IMR-90 (cell line): Measurements from ENCODE around the gene CFD. TPM values are rescaled to one million over a fixed set of nuclear protein-coding genes. Genes with fewer than 3 reads are reported as not detected.

Experiments used
- ATAC-seq: fragments of 200-7000 bp; cut with Tn5 transposase; 2 replicates; pipeline ENCODE4 v1.9.1; 2020; ENCODE audit warnings: low read depth, mild to moderate bottlenecking, moderate library complexity
- BruUV-seq: library from RNA; stranded (reverse); fragments of 400-500 nt; replicated peaks from 2 replicates; lab custom pipeline; 2021; lab: Mats Ljungman, UMichigan
- CTCF ChIA-PET: fragments of 300-600 bp; formaldehyde crosslinking; extraction: SDS; loops from one replicate; lab custom pipeline; 2021; ENCODE audit warnings: antibody characterized with exemption; lab: Yijun Ruan, JAX
- POLR2A ChIA-PET: fragments of 300-600 bp; sonication (Branson Sonifier 250); formaldehyde crosslinking; loops from one replicate; lab custom pipeline; 2022; ENCODE audit warnings: antibody characterized with exemption; ENCODE audit not compliant: unreplicated experiment; lab: Charles Lee
- DNase-seq: peaks from one replicate; pipeline ENCODE4 v3.0.0; 2013
- H2AFZ ChIP-seq: replicated peaks from 2 replicates; pipeline ENCODE3; 2013; ENCODE audit warnings: low read length, mild to moderate bottlenecking; ENCODE audit not compliant: poor library complexity
- H2AK5ac ChIP-seq: 2 replicates; pipeline ENCODE4 v1.6.1; 2013; ENCODE audit warnings: low read depth, low read length, inconsistent platforms
- H2AK9ac ChIP-seq: replicated peaks from 2 replicates; pipeline ENCODE3; 2013; ENCODE audit warnings: mild to moderate bottlenecking, low read depth, low read length, moderate library complexity; ENCODE audit not compliant: poor library complexity
- H2BK120ac ChIP-seq: 2 replicates; pipeline ENCODE4 v1.6.1; 2013; ENCODE audit warnings: low read depth, low read length, inconsistent platforms
- H2BK15ac ChIP-seq: 3 replicates; pipeline ENCODE4 v1.6.1; 2013; ENCODE audit warnings: low read depth, low read length, inconsistent platforms
- H2BK20ac ChIP-seq: 2 replicates; pipeline ENCODE4 v1.6.1; 2013; ENCODE audit warnings: low read depth, mild to moderate bottlenecking, inconsistent platforms, low read length, moderate library complexity
- H2BK5ac ChIP-seq: 2 replicates; pipeline ENCODE4 v1.6.1; 2013; ENCODE audit warnings: mild to moderate bottlenecking, low read depth, low read length, inconsistent platforms; ENCODE audit not compliant: poor library complexity, severe bottlenecking
- H3K14ac ChIP-seq: replicated peaks from 2 replicates; pipeline ENCODE4 v1.6.1; 2013; ENCODE audit warnings: low read depth, low read length, inconsistent platforms
- H3K18ac ChIP-seq: 2 replicates; pipeline ENCODE4 v1.6.1; 2013; ENCODE audit warnings: low read depth, low read length, control low read depth
- H3K23ac ChIP-seq: 2 replicates; pipeline ENCODE4 v1.6.1; 2013; ENCODE audit warnings: low read depth, low read length, inconsistent platforms
- H3K27ac ChIP-seq: 2 replicates; pipeline ENCODE4 v1.5.1; 2013; ENCODE audit warnings: mild to moderate bottlenecking, control low read depth, low read length; ENCODE audit not compliant: insufficient read depth
- H3K27me3 ChIP-seq: 2 replicates; pipeline ENCODE4 v1.6.1; 2013; ENCODE audit warnings: low read length; ENCODE audit not compliant: control insufficient read depth, insufficient read depth
- H3K36me3 ChIP-seq: 2 replicates; pipeline ENCODE4 v1.6.1; 2013; ENCODE audit warnings: low read length, mixed read lengths; ENCODE audit not compliant: control insufficient read depth, insufficient read depth
- H3K4ac ChIP-seq: 2 replicates; pipeline ENCODE4 v1.6.1; 2013; ENCODE audit warnings: low read depth, low read length, inconsistent platforms
- H3K4me1 ChIP-seq: 2 replicates; pipeline ENCODE4 v1.6.1; 2013; ENCODE audit warnings: low read length, mixed read lengths; ENCODE audit not compliant: control insufficient read depth, insufficient read depth
- H3K4me2 ChIP-seq: 2 replicates; pipeline ENCODE4 v1.6.1; 2013; ENCODE audit warnings: low read depth, mild to moderate bottlenecking, control low read depth, low read length, moderate library complexity
- H3K4me3 ChIP-seq: 2 replicates; pipeline ENCODE4 v1.5.1; 2013; ENCODE audit warnings: low read depth, mild to moderate bottlenecking, control low read depth, low read length, moderate library complexity; ENCODE audit not compliant: insufficient read depth
- H3K56ac ChIP-seq: 2 replicates; pipeline ENCODE4 v1.6.1; 2013; ENCODE audit warnings: low read length, inconsistent platforms; ENCODE audit not compliant: insufficient read depth; ENCODE audit errors: extremely low read depth
- H3K79me1 ChIP-seq, 2 experiments: 2 replicates each; pipeline ENCODE4 v1.6.1; 2013; ENCODE audit warnings: low read length in 2 of 2, inconsistent platforms in 1 of 2, low read depth in 1 of 2
- H3K9ac ChIP-seq: 2 replicates; pipeline ENCODE4 v1.6.1; 2013; ENCODE audit warnings: low read depth, low read length, control low read depth
- H3K9me1 ChIP-seq: 2 replicates; pipeline ENCODE4 v1.6.1; 2013; ENCODE audit warnings: low read length, inconsistent platforms; ENCODE audit not compliant: insufficient read depth
- H3K9me3 ChIP-seq: 2 replicates; pipeline ENCODE4 v1.6.1; 2013; ENCODE audit warnings: low read length; ENCODE audit not compliant: control insufficient read depth, insufficient read depth
- H4K20me1 ChIP-seq: 2 replicates; pipeline ENCODE4 v1.6.1; 2013; ENCODE audit warnings: low read length, inconsistent platforms; ENCODE audit not compliant: insufficient read depth
- H4K5ac ChIP-seq: 2 replicates; pipeline ENCODE4 v1.6.1; 2013; ENCODE audit warnings: mild to moderate bottlenecking, low read depth, low read length, control low read depth
- H4K8ac ChIP-seq, 2 experiments: 2 replicates each; pipeline ENCODE4 v1.6.1; 2013; ENCODE audit warnings: low read depth in 2 of 2, low read length in 2 of 2, control low read depth in 1 of 2, inconsistent platforms in 1 of 2
- H4K91ac ChIP-seq: 2 replicates; pipeline ENCODE4 v1.6.1; 2013; ENCODE audit warnings: low read depth, low read length, inconsistent platforms; ENCODE audit not compliant: insufficient read depth
- BHLHE40 ChIP-seq: fragments of 150-350 bp; IDR thresholded peaks from 2 replicates; pipeline ENCODE4 v1.6.1; 2016; ENCODE audit warnings: mild to moderate bottlenecking, low read depth, low read length
- CHD1 ChIP-seq: IDR thresholded peaks from 2 replicates; pipeline ENCODE4 v1.6.1; 2012; ENCODE audit warnings: low read depth, low read length, improper control_type of control experiment
- FOS ChIP-seq: fragments of 150-350 bp; IDR thresholded peaks from 2 replicates; pipeline ENCODE4 v1.6.1; 2016; ENCODE audit warnings: low read depth, low read length
- MAZ ChIP-seq: IDR thresholded peaks from 2 replicates; pipeline ENCODE4 v1.6.1; 2012; ENCODE audit warnings: low read depth, mild to moderate bottlenecking, low read length, improper control_type of control experiment, moderate library complexity, borderline replicate concordance
- NFE2L2 ChIP-seq: fragments of 150-350 bp; IDR thresholded peaks from 2 replicates; pipeline ENCODE4 v1.6.1; 2016; ENCODE audit warnings: low read depth, mild to moderate bottlenecking, low read length
- POLR2A ChIP-seq: IDR thresholded peaks from 2 replicates; pipeline ENCODE4 v1.6.1; 2012; ENCODE audit warnings: mild to moderate bottlenecking, low read depth, low read length
- RAD21 ChIP-seq: IDR thresholded peaks from 2 replicates; pipeline ENCODE4 v1.6.1; 2012; ENCODE audit warnings: low read length, improper control_type of control experiment
- RCOR1 ChIP-seq: IDR thresholded peaks from 2 replicates; pipeline ENCODE4 v1.6.1; 2012; ENCODE audit warnings: mild to moderate bottlenecking, low read length, improper control_type of control experiment; ENCODE audit not compliant: insufficient replicate concordance
- RFX5 ChIP-seq: IDR thresholded peaks from 2 replicates; pipeline ENCODE4 v1.8.0; 2012; ENCODE audit warnings: low read depth, mild to moderate bottlenecking, low read length, moderate library complexity
- SMC3 ChIP-seq: fragments of 150-350 bp; IDR thresholded peaks from 2 replicates; pipeline ENCODE4 v1.6.1; 2016; ENCODE audit warnings: low read depth, mild to moderate bottlenecking, antibody characterized with exemption, low read length, moderate library complexity
- WGBS, 2 experiments: methylation state at CpG; one replicate each; pipeline versions ENCODE4 v1.1.5 to v1.1.7; 2013; ENCODE audit warnings: missing lambda C conversion rate in 2 of 2; ENCODE audit not compliant: insufficient read length in 1 of 2; ENCODE audit errors: extremely low coverage in 2 of 2; 5-methylcytosine and 5-hydroxymethylcytosine counted together
- dilution Hi-C: fragments of 300-500 bp; cut with HindIII; formaldehyde crosslinking; loops from one replicate; pipeline ENCODE4 v1.14.3; 2018; ENCODE audit warnings: low sequenced_read_pairs; ENCODE audit not compliant: unreplicated experiment
- in situ Hi-C: fragments of 300-500 bp; cut with MboI; formaldehyde crosslinking; loops from 3 replicates; pipeline ENCODE4 v1.14.3; 2019; ENCODE audit warnings: low sequenced_read_pairs, inconsistent platforms, mixed read lengths
- intact Hi-C: fragments of 100-400 bp; cut with micrococcal nuclease; formaldehyde crosslinking; loops from 2 replicates; pipeline ENCODE4 v1.10.0; 2022
- polyA plus RNA-seq, 3 experiments: library from polyadenylated mRNA; depleted of rRNA; stranded (reverse); fragments of >200 nt; gene quantifications; 2 replicates each; pipeline ENCODE4 v1.2.3, GENCODE V29; 2012; ENCODE audit warnings: low replicate concordance in 1 of 3
- total RNA-seq: library from RNA; depleted of rRNA; stranded (reverse); fragments of >200 nt; gene quantifications from 2 replicates; pipeline ENCODE4 v1.2.3, GENCODE V29; 2012
- TF ChIP-seq, protein P1 (sequence below): conservative IDR thresholded peaks from 2 replicates; pipeline ENCODE4 v1.5.1; 2012; ENCODE audit warnings: mild to moderate bottlenecking, low read depth, low read length, improper control_type of control experiment
- TF ChIP-seq, protein P2 (sequence below): fragments of 150-350 bp; IDR thresholded peaks from 2 replicates; pipeline ENCODE4 v1.6.1; 2016; ENCODE audit warnings: low read depth, mild to moderate bottlenecking, low read length, moderate library complexity, borderline replicate concordance

CFD gene
- total and polyA plus RNA-seq, 2 of the 4 experiments (the other 2 are of a cell fraction): 1.4 to 2.8 TPM

DNA sequence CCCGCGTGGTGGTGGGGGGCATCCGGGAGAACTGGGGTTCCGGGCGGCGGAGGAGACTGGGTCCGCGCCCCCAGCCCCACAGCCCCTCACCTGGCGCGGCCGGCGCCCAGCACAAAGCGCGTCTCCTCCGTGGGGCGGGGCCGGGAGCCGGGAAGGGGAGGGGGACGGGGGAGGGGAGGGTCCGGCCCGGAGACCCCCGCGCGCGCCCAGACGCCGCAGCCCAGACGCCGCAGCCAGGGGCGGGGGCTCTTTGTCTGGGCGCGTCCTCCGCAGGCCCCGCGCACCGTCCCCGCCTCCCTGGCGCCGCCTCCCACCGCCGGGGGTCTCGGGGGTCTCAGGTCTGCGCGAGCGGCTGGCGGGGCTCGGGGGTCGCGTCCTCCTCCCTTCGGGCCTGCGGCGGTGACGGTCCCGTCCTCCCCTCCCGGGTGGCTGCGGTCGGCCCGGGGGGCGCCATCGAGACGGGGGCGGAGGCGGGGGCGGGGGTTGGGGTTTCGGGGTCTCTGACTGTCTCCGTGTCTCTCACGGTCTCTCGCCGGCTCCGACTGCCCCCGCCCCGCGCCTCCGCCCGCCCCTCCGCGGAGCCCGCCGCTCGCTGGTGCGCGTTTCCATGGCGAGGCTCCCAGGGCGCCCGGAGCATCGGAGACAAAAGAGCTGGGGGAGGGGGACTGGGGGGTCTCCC is 37.5 kb upstream of the CFD start, which contains the start of gene PLPPR3:
Gene PLPPR3 (minus strand): TSS at position 131 of the 679 bp plus-strand sequence. CDS start 396 bp downstream, outside the sequence.
- H3K4me3 ChIP-seq: peak within 1 kb of the TSS; percentile 54
- ChIA-PET CTCF (no interaction called here), POLR2A (no interaction called here)
- DNase-seq (no peak), ATAC-seq (peak; percentile 30)
- H3K79me1 ChIP-seq: no peaks in the 10 kb centered on the region
- H2AFZ ChIP-seq: peak within 1 kb of the TSS; percentile 79
- H4K91ac ChIP-seq: no peak within 1 kb of the TSS
- no TSS peak for BruUV-seq
- TF ChIP-seq CHD1: no peak
- no peak for TF ChIP-seq RAD21
- TF ChIP-seq, protein P1, sequence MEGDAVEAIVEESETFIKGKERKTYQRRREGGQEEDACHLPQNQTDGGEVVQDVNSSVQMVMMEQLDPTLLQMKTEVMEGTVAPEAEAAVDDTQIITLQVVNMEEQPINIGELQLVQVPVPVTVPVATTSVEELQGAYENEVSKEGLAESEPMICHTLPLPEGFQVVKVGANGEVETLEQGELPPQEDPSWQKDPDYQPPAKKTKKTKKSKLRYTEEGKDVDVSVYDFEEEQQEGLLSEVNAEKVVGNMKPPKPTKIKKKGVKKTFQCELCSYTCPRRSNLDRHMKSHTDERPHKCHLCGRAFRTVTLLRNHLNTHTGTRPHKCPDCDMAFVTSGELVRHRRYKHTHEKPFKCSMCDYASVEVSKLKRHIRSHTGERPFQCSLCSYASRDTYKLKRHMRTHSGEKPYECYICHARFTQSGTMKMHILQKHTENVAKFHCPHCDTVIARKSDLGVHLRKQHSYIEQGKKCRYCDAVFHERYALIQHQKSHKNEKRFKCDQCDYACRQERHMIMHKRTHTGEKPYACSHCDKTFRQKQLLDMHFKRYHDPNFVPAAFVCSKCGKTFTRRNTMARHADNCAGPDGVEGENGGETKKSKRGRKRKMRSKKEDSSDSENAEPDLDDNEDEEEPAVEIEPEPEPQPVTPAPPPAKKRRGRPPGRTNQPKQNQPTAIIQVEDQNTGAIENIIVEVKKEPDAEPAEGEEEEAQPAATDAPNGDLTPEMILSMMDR: no peak
- TF ChIP-seq FOS: no peak
- no peak for TF ChIP-seq NFE2L2
- no peak for TF ChIP-seq SMC3
- TF ChIP-seq, protein P2, sequence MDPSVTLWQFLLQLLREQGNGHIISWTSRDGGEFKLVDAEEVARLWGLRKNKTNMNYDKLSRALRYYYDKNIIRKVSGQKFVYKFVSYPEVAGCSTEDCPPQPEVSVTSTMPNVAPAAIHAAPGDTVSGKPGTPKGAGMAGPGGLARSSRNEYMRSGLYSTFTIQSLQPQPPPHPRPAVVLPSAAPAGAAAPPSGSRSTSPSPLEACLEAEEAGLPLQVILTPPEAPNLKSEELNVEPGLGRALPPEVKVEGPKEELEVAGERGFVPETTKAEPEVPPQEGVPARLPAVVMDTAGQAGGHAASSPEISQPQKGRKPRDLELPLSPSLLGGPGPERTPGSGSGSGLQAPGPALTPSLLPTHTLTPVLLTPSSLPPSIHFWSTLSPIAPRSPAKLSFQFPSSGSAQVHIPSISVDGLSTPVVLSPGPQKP: no peak
- no peak for TF ChIP-seq BHLHE40
- no peak for TF ChIP-seq RCOR1
- no peak for TF ChIP-seq RFX5
- TF ChIP-seq POLR2A: no peak
- no peak; the same call in 1 of the 2 replicates for TF ChIP-seq MAZ
- H2BK5ac ChIP-seq: no peak within 1 kb of the TSS
- dilution Hi-C loops (no loop called here), in situ Hi-C loops (no loop called here), intact Hi-C loops (no loop called here)
- H3K18ac ChIP-seq: no peak within 1 kb of the TSS; the same call in 1 of the 2 replicates
- no peak within 1 kb of the TSS for H3K4ac ChIP-seq
- no peak within 1 kb of the TSS for H2AK5ac ChIP-seq
- no peak within 1 kb of the TSS; the same call in 1 of the 2 replicates for H3K27ac ChIP-seq
- no peak within 1 kb of the TSS for H2BK15ac ChIP-seq
- no peak within 1 kb of the TSS for H2BK120ac ChIP-seq
- no peak within 1 kb of the TSS for H2AK9ac ChIP-seq
- no peak within 1 kb of the TSS for H4K8ac ChIP-seq
- H3K14ac ChIP-seq: no peak within 1 kb of the TSS
- H3K9ac ChIP-seq: no peak within 1 kb of the TSS
- peak within 1 kb of the TSS; percentile 65 for H3K4me2 ChIP-seq
- H3K23ac ChIP-seq: no peak within 1 kb of the TSS
- no peaks in the 10 kb centered on the region for H4K20me1 ChIP-seq
- H3K4me1 ChIP-seq: peaks cover 3% of the 10 kb centered on the region; the same call in 1 of the 2 replicates
- H3K56ac ChIP-seq: no peak within 1 kb of the TSS
- H2BK20ac ChIP-seq: no peak within 1 kb of the TSS
- H3K27me3 ChIP-seq: peaks cover 2% of the 10 kb centered on the region; the same call in 1 of the 2 replicates
- H3K9me3 ChIP-seq: no peaks in the 10 kb centered on the region
- 0% methylated on average over 16 of the region's 86 CpGs; no CpG with 5 or more reads in 1 of the 2 experiments for WGBS, 2 experiments
- no peaks in the 10 kb centered on the region for H3K36me3 ChIP-seq
- no peaks in the 10 kb centered on the region for H3K9me1 ChIP-seq
- no peak within 1 kb of the TSS for H4K5ac ChIP-seq
